Dermis microvascular lymphatic vessel endothelial cell (primary cell): Measurements from ENCODE around the gene NTN1. TPM values are rescaled to one million over a fixed set of nuclear protein-coding genes. Genes with fewer than 3 reads are reported as not detected.

Experiments used
- DNase-seq, 2 donors: peaks; one replicate each; pipeline versions ENCODE4 v3.0.0 to v3.0.0-alpha.2; 2010; ENCODE audit warnings: low read depth in 2 of 2
- total RNA-seq: library from RNA; depleted of rRNA; stranded (reverse); fragments of >200 nt; gene quantifications from 2 replicates; pipeline ENCODE4 v1.2.1, GENCODE V29; 2014

NTN1 gene
- total RNA-seq, 1 donor from 2014 or later, result 1.0 TPM

DNA sequence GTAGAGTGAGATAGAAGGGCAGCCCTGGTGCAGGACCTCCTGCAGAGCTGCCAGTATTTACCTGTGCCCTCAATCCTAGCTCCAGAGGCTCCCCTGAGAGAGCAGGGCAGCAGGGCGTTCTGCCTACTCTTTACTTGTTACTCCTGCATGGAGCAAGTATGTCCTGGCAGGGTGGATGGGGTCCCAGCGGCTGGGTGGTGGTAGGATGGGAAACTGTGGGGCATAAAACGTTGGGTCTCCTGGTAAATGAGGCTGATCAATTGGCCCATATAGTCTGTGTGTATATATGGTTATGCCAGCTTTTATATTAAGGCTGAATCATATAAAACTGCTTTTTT, 192.0 kb downstream of the NTN1 start:
- no peak for DNase-seq

- no peak for DNase-seq
These were observed 194.2 kb downstream of the NTN1 start for GRCh38 chr17:9215465-9215864.

DNA sequence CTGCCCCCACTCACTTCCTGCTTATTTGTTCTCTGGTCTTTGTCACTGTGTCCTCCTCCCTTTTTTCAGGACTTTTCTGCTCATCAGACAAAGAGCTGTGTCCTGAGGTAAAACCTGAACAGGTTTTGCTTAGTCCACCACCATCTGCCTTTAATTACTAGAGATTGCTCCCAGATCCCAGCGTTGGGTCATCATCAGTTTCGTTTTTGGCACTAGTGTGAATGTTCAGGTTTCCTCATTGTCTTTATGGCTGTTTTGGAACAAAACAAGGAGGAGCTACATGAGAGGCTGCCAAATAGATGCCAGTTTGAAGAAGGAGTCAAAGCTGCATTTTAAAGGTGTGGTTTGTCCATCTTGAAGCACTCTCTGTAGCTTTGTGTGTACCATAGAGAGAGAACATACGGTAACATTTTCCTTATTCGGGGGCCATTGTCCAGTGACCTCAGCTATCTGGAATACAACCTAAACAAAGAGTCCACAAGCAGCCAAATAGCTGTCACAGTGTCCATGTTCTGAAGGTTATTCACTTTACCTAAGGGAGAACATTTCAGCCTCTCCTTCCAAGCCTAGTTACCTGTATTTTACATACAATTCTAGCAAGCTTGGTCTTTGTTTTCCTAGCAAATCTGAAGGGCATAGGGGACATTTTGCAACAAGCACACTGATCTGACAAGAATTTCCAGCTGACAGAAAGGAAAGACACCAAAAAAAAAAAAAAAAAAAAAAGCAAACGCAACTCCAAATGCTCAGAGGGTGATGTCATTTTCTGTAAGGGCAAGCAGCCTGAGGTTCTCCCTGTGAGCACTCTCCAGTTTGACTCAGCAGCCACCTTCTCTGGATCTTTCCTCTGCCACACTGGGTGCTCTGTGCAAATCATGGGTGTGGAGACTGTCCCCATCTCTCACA, 196.1 kb downstream of the NTN1 start:
- no peak for DNase-seq

GRCh38 chr17:9218064-9218635, 196.8 kb downstream of the NTN1 start:
- no peak for DNase-seq

GRCh38 chr17:9218911-9219310, 197.6 kb downstream of the NTN1 start:
- no peak for DNase-seq

- no peak for DNase-seq
These were observed 198.5 kb downstream of the NTN1 start for GRCh38 chr17:9219631-9220397.

DNA sequence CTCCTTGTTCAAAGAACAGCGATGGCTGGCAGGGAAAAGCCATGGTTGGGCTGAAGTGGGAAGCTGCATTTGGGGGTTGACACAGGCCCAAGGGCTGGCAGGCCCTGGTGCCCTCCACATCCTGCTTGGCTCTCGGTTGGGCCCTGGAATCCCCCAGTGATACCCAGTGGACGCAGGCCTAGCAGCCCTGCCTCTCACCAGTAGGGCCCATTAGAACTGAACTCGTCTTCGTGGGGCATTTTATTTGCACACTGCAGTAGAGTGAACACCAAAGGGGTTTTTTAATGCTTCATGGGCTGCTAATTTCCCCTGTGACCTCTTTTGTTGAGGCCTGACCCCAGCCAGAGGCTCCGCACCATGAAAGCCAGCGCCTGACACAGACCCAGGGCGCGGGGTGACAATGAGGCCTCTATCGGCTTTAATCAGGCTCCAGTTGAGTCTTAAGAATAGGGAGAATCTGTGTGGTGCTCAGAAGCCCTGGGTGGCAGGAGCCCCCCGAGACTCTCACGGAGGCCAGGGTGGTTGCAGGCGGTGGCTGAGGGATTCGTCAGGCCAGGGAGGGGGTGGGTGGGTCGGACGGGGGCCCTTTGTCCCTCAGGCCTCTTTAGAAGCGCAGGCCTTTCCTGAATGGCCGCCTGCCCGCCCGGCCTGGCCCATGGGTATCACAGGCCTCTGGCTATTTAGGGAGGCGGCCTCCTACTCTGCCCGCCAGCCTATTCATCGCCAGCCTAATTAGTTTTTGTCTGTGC, 199.3 kb downstream of the NTN1 start:
- no peak for DNase-seq

GRCh38 chr17:9221147-9221921, 200.0 kb downstream of the NTN1 start:
- no peak for DNase-seq

GRCh38 chr17:9221922-9222180, 200.5 kb downstream of the NTN1 start:
- no peak for DNase-seq

- DNase-seq, result no peak
These were observed 202.2 kb downstream of the NTN1 start for GRCh38 chr17:9223531-9223930.

DNA sequence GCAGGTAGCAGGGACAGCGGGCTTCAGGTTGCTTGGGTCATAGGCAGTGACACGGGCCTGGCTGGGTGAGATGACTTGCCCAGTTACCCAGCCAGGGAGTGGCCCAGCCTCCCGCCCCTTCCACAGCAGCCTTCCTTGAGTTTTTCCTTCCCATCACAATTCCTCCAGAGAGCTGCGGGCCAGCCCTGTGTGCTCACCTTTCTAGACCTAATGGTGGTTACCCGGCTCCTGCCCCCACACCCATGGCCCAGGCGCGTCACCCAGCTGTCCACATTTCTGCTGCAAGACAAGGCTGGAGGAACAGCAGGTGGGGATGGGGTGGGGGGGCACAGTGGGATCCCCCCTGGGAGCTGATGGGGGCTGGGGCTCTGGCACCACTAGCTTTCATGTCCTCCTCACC, 203.2 kb downstream of the NTN1 start:
- no peak for DNase-seq

- no peak for DNase-seq
These were observed 204.2 kb downstream of the NTN1 start for GRCh38 chr17:9225305-9226101.

- no peak for DNase-seq
These were observed 205.0 kb downstream of the NTN1 start for GRCh38 chr17:9226130-9226793.

DNA sequence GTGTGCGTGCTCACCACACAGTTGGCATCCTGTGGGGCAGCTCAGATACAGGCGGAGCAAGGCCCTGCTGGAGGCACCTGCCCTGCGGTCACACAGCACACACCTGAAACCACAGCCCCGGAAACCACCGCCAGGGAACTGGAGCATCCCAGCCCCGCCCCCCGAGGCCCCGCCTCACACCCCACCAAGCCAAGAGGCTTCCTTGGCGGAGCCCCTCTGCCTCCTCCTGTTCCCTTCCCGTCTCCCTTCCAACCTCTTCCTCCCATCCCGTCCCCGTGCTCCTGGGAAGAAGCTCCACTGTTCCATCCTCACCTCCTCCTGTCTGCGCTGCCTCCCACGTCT, 205.5 kb downstream of the NTN1 start:
- DNase-seq, result no peak

GRCh38 chr17:9227819-9228407, 206.6 kb downstream of the NTN1 start:
- no peak for DNase-seq

DNA sequence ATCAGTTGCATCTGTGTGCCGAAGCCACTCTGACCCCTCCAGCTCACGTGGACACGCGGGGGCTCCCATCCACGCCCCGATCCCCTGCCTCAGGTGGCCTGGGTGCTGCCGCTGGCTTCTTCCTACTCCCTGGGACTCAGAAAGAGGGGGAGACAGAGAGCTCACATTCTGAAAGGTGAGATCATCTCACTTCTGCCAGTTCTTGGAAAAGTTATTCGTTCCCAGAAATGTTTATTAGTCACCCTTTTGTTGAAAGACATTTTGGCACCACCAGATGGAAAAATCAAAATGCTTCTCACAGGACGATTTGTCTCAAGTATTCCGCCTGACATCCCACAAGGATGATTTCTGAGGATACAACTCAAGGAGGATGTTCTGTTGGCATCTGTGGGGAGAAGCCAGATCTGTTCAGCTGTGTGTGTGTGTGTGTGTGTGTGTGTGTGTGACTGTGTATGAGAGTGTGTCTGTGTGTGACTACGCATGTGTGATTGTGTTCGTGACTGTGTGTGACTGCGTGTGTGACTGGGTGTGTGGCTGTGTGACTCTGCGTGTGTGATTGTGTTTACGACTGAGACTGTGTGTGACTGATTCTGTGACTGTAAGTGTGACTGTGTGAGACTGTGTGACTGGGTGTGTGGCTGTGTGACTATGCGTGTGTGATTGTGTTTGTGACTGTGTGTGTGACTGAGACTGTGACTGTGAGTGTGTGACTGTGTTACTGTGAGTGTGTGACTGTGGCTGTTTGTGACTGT, 207.3 kb downstream of the NTN1 start:
- DNase-seq, result peak in 1 of 2 donors; percentile 24

DNA sequence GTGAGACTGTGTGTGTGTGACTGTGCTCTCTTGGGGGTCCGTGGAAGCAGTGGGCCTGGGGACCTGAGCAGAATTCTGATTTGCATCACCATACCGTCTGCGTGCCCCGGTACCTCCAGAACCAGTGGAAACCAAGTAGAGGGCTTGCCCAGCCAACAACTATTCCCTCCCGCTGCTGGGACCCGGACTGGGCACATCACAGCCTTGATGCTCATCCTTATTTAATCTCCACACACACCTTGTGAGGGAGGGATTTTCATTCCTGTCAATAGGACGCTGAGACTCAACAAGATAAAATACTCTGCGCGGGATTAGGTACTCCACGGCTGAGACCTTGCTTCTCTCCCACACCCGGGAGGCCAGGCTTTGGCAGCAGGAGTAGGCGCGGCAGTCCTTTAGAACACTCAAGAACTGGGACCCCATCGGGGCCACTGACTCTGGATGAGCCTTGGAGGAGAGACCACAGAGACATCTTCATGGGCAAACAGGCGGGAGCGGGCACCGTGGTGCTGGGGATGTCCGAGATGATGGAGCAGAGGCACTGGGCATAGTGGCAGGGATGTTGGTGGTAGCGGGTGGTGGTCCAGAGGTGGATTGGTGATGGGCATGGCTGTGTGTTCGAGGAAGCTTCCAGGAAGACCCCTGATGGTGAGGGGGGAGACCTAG, 208.0 kb downstream of the NTN1 start:
- no peak for DNase-seq

DNA sequence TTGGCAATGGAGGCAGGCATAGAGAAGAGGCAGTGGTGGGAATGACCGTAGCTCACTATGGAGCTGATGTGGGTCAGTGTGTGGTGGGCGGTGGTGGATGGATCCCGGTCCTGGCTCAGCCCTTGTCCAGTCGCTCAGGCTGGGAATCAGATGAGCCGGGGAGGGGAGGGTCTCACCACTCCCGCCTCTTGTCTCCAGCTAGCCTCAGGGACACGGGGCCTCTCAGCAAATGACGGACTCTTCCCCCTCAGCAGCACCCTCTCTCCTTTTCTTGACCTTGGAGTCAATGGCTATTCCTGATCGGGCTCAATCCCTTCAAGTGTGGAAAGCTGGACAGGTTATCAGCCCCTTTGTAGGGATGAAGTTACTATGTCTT, 208.5 kb downstream of the NTN1 start:
- DNase-seq, result no peak
